HL-60 (cell line): ENCODE data around the gene ITGA3.
A peak's percentile ranks its signal among the peaks of the same experiment; 100 is the strongest.

Source experiments
- DNase-seq, 2 experiments: peaks; one replicate each; pipeline ENCODE4 v3.0.0-alpha.2; 2010 to 2020; ENCODE audit warnings: low read depth in 1 of 2, low spot score in 1 of 2
- H3K27ac ChIP-seq: fragments of 250-450 bp; sonication (Bioruptor Pico); replicated peaks from 2 replicates; pipeline ENCODE4 v1.5.1; 2020; ENCODE audit warnings: mild to moderate bottlenecking, moderate library complexity
- H3K27me3 ChIP-seq: fragments of 250-450 bp; sonication (Bioruptor Pico); 2 replicates; pipeline ENCODE4 v1.5.1; 2021; ENCODE audit warnings: mild to moderate bottlenecking, moderate library complexity; ENCODE audit not compliant: insufficient read depth, poor library complexity, severe bottlenecking
- H3K4me3 ChIP-seq: replicated peaks from 2 replicates; pipeline ENCODE4 v1.5.1; 2011; ENCODE audit warnings: mild to moderate bottlenecking, control low read depth, low read length; ENCODE audit not compliant: insufficient read depth
- CTCF ChIP-seq: IDR thresholded peaks from one replicate; pipeline ENCODE4 v1.5.1; 2011; ENCODE audit warnings: low read length, control low read depth, inconsistent platforms; ENCODE audit not compliant: insufficient read depth
- GABPA ChIP-seq: IDR thresholded peaks from 2 replicates; pipeline ENCODE4 v1.6.1; 2012; ENCODE audit warnings: low read depth
- POLR2AphosphoS5 ChIP-seq: IDR thresholded peaks from 2 replicates; pipeline ENCODE4 v1.6.1; 2012; ENCODE audit warnings: low read depth
- REST ChIP-seq: IDR thresholded peaks from 2 replicates; pipeline ENCODE4 v1.6.1; 2012; ENCODE audit warnings: low read depth; ENCODE audit not compliant: insufficient replicate concordance
- SPI1 ChIP-seq: IDR thresholded peaks from 2 replicates; pipeline ENCODE4 v1.6.1; 2012; ENCODE audit warnings: low read depth, mild to moderate bottlenecking, borderline replicate concordance

The ITGA3 gene

GRCh38 chr17:50113624-50114320, 57.9 kb downstream of the ITGA3 start:
- TF ChIP-seq GABPA (no peak), REST (no peak), SPI1 (no peak), CTCF (no peak), POLR2AphosphoS5 (no peak)
- Histone ChIP-seq H3K27me3 (peaks cover 28% of the 10 kb centered on the region), H3K27ac (no peak overlapping the region), H3K4me3 (no peak overlapping the region)
- DNase-seq = no peak

- TF ChIP-seq GABPA (no peak), POLR2AphosphoS5 (no peak)
- DNase-seq = no peak
These were observed 58.5 kb downstream of the ITGA3 start for GRCh38 chr17:50114401-50114800.

GRCh38 chr17:50114849-50115357, 59.0 kb downstream of the ITGA3 start:
- peak in 1 of 2 experiments; percentile 65 for DNase-seq
- TF ChIP-seq SPI1 (no peak), CTCF (peak; percentile 95), REST (no peak)
- no peak overlapping the region for H3K27ac ChIP-seq

More at GRCh38 chr17:50114401-50114800, 58.5 kb downstream of the ITGA3 start:
- peaks cover 31% of the 10 kb centered on the region for H3K27me3 ChIP-seq
- H3K27ac ChIP-seq = no peak overlapping the region
- H3K4me3 ChIP-seq = no peak overlapping the region

GRCh38 chr17:50115756-50116155, 59.8 kb downstream of the ITGA3 start:
- no peak for DNase-seq
- peaks cover 41% of the 10 kb centered on the region for H3K27me3 ChIP-seq
- TF ChIP-seq SPI1 = no peak
- no peak for TF ChIP-seq GABPA
- no peak for TF ChIP-seq CTCF
- TF ChIP-seq POLR2AphosphoS5 = no peak
- no peak for TF ChIP-seq REST

More at GRCh38 chr17:50114849-50115357, 59.0 kb downstream of the ITGA3 start:
- peaks cover 32% of the 10 kb centered on the region for H3K27me3 ChIP-seq
- H3K4me3 ChIP-seq = no peak overlapping the region

More at GRCh38 chr17:50115756-50116155, 59.8 kb downstream of the ITGA3 start:
- Histone ChIP-seq H3K4me3 (no peak overlapping the region), H3K27ac (no peak overlapping the region)
